GM12892 (cell line): ENCODE measurements around the gene FARP1.

Experiments
- POLR2A ChIP-seq: IDR thresholded peaks from 2 replicates; pipeline ENCODE4 v1.6.1; 2011; ENCODE audit warnings: low read depth, low read length, control low read depth
- POLR2AphosphoS5 ChIP-seq: IDR thresholded peaks from 2 replicates; pipeline ENCODE4 v1.6.1; 2011; ENCODE audit warnings: low read depth, low read length, control low read depth

DNA sequence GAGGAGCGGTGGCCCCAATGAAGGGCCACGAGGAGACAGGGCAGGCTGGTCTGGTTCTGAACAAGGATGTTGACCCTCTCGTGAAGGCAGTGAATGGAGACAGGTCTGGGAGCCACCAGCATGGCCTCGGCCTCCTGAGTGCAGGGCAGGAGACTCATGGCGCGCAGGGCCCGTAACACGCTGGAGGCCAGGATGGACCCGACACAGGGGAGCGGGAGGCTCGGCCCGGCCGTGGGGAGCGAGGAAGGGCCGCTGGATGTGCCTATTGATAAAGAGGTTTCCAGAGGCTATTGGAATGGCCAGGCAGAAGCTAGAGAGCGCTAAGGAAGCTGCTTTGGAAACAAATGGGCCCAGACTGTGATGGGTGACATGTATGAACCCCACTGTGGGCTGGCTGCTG lies 301.5 kb downstream of the FARP1 start:
- TF ChIP-seq POLR2A (no peak), POLR2AphosphoS5 (no peak)
